ENCODE data around the gene VTA1.

Gene VTA1

GRCh38 chr6:142265476-142265875 lies 118.4 kb downstream of the VTA1 start:
- TF ChIP-seq CTCF (conservative IDR thresholded peaks at IDR 0.05) = no peak

GRCh38 chr6:142266060-142266459 lies 119.0 kb downstream of the VTA1 start:
- no peak overlapping the region for H3K27ac ChIP-seq
- no peak for TF ChIP-seq CTCF (conservative IDR thresholded peaks at IDR 0.05)

More at GRCh38 chr6:142265476-142265875, 118.4 kb downstream of the VTA1 start:
- H3K27ac ChIP-seq = no peak overlapping the region

- no peak overlapping the region for H3K27ac ChIP-seq
- no peak for TF ChIP-seq CTCF (conservative IDR thresholded peaks at IDR 0.05)
Measured at GRCh38 chr6:142271476-142271875, 124.4 kb downstream of the VTA1 start.
